RCC 7860 (cell line): ENCODE results near the gene MSMO1.
A peak's percentile ranks its signal among the peaks of the same experiment; 100 is the strongest.

Source experiments
- DNase-seq: peaks from one replicate; pipeline ENCODE4 v3.0.0-alpha.2; 2015; ENCODE audit warnings: low spot score
- FAIRE-seq: peaks from 2 replicates; lab custom pipeline; 2012; peaks lifted over from hg19 to GRCh38; lab: Jason Lieb, UNC

MSMO1 gene

DNA sequence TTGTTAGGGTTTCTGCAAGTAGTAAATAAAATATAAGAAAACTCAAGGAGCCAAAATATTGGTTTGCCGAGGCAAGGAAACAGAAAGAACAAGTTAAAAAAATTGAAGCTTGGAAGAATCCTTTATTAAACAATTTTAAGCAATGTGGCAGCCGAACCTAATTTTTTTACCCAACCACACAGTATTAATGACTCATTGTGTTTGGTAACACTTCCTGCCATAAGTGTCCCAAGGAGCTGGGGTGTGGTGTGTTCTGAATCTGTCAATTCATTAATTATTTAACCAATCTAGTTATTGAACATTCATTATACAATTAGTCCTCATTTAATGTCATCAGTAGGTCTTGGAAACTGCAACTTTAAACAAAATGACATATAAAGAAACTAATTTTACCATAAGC, 32.0 kb downstream of the MSMO1 start:
- FAIRE-seq: no peak
- no peak for DNase-seq

DNA sequence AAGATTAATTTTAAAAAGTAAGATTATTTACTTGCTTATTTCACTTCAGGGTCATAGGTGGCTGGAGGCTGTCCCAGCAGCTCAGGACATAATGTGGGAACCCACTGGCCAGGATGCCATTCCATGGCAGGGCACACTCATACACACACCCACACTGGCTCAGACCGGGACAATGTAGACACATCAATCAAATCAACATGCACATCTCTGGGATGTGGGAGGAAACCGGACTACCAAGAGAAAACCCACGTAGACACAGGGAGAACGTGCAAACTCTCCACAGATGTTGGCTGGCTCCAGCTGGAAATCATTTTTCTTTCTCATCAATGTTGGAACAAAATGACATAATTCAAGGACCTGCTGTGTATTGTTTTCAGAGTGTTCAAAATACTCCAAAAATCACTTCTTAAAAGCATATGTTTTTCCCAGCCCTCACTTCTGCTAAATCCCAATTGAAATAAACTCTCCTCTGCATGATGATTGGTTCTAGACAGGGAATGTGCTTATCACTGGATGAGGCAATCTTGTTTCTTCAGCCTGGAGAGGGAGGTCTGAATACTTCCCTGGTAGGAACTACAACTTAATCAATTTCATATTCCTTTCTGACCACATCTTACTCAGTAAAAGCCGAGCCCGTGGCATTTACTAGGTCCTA, 32.7 kb downstream of the MSMO1 start:
- DNase-seq (peak; percentile 8), FAIRE-seq (no peak)

DNA sequence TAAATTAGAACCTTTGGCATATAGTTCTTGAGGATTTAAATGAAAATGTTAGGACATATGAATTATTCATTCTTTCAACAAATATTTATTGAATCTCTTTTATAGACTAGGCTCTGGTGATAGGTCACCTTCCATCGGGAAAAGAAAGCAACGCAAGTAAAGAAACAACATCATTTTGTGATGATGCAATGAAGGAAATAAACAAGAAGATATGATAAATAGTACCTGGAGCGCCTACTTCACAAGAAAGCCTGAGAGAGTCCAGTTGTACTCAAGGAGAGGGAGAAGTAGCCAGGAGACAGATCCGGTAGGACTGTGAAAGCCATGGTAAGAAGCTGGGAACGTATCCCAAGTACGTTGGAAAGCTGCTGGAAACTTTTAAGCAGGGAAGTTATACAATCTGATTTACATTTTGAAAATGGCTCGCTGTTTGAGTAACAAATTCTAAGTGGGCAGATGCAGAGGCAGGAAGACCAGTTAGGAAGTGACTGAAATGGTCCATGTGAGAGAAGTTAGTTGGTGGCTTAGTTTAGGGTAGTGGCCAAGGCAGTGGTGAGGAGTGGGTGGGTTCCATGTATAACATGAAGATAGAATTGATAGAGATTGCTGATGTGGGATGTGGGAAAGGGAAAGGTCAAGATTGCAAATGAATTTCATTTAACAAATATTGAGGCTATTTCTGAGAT, 33.7 kb downstream of the MSMO1 start:
- no peak for FAIRE-seq
- no peak for DNase-seq

DNA sequence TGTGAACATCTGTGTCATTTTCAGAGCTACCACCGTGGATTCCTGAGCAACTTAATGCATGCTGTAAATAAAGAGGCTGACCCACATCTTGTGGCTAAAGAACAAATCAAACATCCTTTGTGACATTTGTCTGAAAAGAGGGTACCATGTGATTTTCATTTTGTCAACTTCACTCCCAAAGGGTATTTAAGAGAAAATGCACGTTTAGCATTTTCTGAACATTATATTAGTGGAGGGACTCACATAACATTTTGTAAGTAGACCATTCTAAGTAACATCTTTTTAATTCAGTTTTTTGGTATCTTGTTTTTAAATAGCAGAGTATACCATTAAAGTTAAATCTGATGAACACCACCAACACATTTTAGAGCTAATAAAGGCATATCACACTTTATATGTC, 34.3 kb downstream of the MSMO1 start:
- FAIRE-seq (no peak), DNase-seq (no peak)

DNA sequence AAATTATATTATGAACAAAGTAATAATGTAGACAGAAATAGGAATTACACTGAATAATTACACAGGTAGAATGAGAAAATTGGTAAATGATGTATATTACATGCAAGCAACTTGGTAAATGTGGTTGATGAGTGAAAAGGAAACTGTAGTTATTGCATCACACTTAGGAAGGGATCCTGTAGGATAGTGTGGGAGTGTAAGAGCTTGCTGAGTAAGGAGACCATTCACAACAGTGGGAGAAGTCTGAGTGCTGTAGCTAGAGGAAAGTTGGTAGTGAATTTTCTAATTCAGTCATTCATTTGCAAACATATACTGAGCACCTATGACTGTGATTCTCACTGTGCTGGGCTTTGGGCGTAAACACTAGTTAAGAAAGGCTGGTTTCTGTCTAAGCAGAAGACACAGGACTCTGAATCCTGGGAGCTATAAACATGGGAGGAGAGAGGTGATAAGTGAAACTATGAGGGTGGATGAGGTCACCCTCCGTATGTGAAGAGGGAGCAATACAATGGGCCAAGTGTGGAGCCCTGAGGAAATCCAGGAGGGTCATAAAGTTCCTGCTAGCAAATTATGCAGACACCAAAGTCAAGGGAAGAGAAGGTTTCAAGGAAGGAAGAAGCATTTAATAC, 37.1 kb downstream of the MSMO1 start:
- DNase-seq: no peak
- FAIRE-seq: no peak

DNA sequence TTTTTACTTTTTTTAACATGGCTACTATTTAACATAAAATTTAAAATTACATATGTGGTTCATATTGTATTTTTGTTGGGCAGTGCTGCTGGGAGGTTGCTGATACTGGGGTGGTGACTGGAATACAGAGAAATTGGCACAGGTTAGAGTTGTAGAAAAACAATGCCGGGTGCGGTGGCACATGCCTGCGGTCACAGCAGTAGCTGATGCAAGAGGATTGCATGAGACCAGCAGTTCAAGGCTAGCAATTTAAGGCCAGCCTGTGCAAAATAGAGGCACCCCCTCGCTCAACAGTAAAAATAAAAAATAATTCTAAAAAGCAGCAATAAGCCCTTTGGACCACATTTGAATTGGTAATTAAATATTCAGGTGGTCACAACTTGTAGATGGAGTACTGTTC, 39.6 kb downstream of the MSMO1 start:
- DNase-seq: no peak
- no peak for FAIRE-seq

DNA sequence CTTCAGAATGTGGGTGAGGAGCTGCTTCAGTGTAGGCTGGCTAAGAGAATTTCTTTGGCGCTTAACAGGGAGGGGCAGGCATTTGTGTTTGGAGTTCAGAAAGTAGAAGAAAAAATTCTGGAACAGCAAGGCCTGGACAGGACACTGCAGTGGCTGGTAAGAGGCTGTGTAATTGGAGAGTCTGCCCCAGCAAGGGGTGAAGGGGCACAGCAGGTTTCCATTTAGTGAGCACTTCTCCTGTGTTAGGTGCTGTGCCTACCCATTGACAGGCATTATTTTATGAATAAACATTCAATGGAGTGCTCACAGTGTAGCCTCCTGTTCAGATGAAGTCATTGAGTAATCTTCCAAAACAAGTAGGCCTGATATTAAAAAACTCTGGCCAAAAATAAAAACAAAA, 40.6 kb downstream of the MSMO1 start:
- DNase-seq (no peak), FAIRE-seq (no peak)

DNA sequence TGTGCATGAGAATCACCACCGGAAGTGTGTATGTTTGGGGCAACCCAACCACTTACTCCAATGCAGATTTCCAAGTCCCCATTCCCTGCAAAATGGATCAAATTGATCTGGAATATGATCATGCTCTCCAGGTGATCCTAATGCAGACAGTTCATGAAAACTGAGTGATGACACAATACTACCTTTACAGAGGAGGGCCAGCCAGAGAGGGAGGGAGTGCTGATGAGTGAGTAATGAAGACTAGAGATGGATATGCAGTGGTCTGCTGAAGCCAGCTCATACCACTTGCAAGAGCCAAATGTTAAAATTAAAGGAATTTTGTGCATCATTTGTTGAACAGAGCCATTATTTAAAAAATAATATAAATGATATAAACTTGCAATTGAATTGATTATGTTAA, 41.1 kb downstream of the MSMO1 start:
- FAIRE-seq (no peak), DNase-seq (no peak)

DNA sequence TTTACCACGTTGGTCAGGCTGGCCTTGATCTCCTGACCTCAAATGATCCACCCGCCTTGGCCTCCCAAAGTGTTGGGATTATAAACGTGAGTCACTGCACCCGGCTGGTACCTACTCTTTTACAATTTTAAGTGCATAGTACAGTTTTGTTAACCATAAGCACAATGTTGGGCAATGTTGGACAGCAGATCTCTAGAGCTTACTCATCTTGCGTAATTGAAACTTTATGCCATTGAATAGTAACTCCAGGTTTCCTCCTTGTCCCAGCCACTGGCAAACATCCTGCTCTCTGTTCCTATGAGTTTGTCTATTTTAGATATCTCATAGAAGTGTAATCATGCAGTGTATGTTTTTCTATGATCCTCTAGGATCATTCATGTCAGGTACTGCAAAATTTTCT, 42.1 kb downstream of the MSMO1 start:
- DNase-seq: no peak
- FAIRE-seq: no peak

DNA sequence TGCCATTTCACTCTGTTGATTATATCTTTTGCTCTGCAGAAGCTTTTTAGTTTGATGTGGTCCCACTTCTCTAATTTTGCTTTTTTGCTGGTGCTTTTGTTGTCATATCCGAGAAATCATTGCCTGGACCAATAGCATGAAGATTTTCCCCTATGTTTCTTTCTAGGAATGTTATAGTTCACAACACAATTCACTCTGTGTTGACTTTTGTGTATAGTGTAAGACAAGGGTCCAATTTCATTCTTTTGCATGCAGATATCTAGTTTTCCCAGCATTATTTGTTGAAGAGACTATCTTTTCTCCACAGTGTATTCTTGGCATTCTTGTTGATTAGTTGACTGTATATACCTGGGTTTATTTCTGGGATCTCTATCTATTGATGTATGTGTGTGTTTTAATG, 43.1 kb downstream of the MSMO1 start:
- FAIRE-seq (no peak), DNase-seq (no peak)

DNA sequence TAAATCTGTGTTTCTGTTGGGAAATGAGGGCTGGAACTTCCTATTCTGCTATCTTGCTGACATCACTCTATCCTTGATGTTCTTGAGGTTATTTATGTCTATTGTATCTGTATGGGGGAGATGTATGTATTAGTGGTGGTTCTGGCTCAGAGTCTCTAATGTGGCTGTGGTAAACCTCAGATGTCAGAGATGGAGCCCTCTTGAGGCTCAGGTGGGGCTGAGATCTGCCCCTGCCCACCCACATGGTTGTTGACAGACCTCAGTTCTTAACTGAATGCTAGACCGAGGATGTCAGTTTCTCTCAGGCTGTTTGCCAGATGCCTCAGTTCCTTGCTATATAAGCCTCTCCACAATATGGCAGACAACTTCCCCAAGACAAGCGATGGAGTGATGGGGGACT, 48.0 kb downstream of the MSMO1 start:
- DNase-seq: no peak
- no peak for FAIRE-seq

DNA sequence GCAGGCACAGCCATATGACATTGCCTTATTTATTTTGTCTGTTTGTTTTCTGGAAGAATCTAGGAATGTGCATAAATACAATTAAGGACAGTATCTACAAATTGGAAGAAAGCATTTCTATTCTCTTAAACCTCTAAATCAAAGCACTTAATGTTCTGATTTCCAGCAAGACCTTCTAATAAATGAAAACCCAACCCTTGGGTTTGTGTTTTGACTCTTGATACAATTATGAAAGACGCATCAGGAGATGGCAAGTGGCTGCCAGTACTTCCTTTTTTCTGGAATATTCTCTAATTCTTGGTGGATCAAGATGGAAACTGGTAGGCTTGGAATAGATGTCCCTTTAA, 50.9 kb downstream of the MSMO1 start:
- FAIRE-seq (no peak), DNase-seq (no peak)

DNA sequence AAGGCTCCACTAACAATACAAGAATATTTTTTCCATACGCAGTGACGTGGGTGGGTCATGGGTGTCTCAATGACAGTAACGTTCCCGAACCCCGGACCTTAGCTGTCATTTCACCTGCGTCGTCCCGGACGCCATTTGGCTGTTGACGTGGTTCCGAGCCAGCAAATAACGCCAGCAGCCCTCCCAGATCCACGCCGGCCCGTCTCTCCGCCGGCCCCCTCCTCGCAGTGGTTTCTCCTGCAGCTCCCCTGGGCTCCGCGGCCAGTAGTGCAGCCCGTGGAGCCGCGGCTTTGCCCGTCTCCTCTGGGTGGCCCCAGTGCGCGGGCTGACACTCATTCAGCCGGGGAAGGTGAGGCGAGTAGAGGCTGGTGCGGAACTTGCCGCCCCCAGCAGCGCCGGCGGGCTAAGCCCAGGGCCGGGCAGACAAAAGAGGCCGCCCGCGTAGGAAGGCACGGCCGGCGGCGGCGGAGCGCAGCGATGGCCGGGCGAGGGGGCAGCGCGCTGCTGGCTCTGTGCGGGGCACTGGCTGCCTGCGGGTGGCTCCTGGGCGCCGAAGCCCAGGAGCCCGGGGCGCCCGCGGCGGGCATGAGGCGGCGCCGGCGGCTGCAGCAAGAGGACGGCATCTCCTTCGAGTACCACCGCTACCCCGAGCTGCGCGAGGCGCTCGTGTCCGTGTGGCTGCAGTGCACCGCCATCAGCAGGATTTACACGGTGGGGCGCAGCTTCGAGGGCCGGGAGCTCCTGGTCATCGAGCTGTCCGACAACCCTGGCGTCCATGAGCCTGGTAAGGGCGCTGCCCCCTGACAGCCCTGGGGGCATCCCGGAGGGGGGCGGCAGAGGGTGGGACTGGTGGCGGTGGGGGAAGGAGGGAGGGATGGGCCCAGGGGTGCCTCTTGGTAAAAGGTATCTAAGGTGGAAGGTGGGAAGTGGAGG, 51.5 kb downstream of the MSMO1 start, which contains the start of gene CPE:
Gene CPE (plus strand): TSS at position 264 of the 933 bp plus-strand sequence. CDS start 214 bp downstream, at position 478.
- FAIRE-seq (no peak), DNase-seq (peak; percentile 49)

DNA sequence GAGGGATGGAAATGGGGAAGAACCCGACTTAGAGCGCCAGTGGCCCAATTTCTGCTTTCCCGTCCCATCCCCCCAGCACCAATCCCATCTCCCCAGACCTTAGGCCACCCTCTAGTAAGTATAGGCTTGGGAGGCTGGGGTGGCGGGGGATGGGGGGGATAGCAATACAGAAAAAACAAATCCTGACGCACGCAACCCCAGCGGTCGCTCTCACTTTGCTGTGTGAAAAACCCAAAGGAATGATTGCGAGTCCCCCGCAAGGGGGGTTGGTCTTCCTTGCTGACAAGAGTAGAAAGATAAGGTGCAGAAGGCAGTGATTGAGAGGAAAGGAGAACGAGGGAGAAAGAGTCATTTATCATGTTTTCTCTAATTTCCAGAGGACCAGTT, 52.2 kb downstream of the MSMO1 start:
- DNase-seq (no peak), FAIRE-seq (no peak)

DNA sequence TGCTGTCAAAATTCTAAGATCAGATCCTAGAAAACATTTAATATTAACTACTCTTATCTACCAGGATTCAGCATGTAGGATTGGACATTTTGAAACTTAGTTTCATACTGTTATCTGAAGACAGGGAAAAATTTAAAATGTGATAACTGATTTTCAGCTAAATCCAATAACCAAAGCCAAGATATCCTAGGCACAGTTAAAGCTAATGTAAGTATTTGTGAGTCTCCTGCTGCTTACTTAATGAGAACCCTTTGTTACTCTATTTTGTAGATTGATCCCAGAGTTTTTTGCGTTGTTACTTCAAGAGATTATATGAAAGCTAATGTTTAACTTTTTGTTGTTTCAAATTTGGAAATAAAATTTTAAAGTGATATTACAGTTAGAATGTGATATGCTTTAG, 53.3 kb downstream of the MSMO1 start:
- FAIRE-seq (no peak), DNase-seq (no peak)

DNA sequence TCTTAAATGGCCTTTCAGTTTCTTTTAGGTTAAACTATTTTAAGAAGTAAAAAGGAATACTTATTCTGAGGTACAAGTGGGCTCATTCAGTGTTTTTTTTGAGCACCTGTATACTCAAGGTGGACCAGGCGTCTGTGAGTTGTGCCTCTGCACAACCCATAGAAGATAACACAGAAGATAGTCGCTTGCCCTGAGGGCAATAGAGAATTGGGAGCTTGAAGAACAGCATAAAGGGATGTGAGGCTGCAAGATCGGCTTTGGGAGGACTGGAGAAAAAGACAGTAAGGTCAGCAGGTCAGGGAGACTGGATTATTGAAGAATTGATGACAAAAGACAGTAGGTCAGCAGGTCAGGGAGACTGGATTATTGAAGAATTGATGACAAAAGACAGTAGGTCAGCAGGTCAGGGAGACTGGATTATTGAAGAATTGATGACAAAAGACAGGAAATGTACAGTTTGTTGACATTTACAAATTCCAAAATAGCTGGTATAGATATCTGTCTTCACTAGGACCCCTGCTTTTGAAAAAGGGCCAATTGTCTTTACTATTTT, 54.4 kb downstream of the MSMO1 start:
- DNase-seq: no peak
- no peak for FAIRE-seq

DNA sequence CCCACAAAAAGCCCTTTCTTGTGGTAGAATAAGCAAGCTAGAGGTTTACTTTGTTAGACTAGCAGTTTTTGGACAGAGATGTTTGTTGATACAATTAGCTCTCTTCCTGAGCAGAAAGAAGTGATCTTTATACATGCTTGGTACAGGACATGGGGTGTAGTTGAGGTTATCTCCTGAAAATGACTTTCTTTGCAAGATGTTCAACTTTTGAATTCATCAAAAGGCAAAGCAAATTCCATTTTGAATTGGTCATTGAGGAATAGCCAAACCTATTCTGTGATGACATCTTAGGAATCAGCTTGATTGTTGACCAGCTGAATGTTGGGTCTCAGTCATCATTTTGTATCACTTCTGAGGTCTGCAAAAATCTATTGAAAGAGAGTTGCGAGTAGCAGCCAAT, 55.2 kb downstream of the MSMO1 start:
- no peak for DNase-seq
- FAIRE-seq: no peak

DNA sequence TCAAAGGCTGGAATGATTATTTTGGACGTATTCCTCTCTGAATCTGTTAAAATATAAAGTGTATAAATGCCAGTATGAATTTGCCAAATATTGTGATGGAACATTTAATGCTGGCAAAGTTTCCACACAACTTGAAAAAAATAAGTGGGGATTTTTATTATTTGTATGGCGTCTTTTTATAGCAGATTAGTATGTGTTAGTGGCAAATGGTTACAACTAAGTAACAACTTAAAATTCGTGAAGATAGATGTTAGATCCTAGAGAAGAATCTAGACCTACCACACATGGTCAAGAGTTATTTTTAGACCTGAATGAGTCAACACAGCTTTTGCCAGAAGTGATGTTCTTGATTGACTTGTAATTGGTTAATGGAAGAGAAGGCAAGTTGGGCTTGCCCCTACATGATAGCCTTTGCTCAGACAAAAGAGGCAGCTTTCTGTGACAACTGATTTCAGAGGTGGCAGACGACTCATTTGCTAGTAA, 56.2 kb downstream of the MSMO1 start:
- FAIRE-seq (no peak), DNase-seq (no peak)

DNA sequence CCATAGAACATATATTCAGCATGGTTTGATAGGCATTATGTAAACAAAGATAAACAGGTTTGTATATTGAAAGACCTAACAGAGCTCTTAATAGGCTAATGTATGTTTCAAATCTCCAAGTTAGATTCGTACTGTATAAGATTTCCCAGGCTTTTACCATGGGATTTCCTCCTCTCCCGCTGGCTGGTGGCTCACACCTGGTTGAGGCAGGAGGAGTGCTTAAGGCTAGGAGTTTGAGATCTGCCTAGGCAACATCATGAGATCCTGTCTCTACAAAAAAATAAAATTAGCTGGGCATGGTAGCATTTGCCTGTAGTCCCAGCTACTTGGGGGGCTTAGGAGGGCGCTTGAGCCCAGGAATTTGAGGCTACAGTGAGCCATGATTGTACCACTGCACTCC, 56.7 kb downstream of the MSMO1 start:
- DNase-seq (no peak), FAIRE-seq (no peak)

DNA sequence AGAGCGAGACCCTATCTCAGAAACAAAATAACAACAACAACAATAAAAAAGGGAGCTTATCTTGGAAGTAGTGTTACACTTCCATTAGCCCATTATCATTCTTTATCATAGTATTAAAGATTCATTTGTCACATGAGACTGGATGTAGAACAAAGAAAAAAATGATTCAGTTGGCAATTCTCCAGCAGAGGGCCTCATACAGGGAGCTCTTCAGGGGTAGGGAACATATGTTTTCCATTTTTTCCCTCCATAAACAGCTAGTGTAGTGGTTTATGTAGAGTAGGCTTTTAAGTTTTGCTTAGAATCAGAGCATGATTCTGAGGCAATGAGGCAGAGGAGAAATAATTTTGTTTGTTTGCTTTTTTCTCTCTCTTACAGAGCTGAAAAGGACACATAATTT, 57.1 kb downstream of the MSMO1 start:
- FAIRE-seq: no peak
- no peak for DNase-seq

DNA sequence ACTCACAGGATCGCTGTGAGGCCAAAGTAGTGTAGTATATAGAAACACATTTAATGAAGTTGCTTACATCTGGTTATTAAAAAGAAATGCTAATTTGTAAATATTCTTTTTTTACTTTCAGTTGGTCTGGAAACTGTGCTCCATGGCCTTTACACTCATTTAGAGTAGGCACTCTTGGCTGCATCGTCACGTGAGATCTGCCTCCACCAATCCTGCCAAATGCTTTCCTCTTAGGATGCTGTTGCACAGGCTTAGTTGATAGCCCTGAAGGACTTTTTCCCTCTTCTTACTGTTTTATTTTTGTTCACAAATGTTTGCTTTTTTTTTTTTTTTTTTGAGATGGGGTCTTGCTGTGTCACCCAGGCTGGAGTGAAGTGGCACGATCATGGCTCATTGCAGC, 57.7 kb downstream of the MSMO1 start:
- FAIRE-seq (no peak), DNase-seq (no peak)
